ENCODE data around the gene SPAG9. TPM values are rescaled to one million over a fixed set of nuclear protein-coding genes. Genes with fewer than 3 reads are reported as not detected.

SPAG9 gene
- total RNA-seq, 1 experiment from 2014 or later = 77.6 TPM

- no peak for ATAC-seq
- intact Hi-C loops (cut with micrococcal nuclease) = no loop called here
- Histone ChIP-seq H3K9ac (ENCODE audit: low read length) (no peak overlapping the region), H3K79me2 (ENCODE audit: insufficient read depth, low read length) (no peaks in the 10 kb centered on the region), H3K4me1 (ENCODE audit: control insufficient read depth in 1 of 2, insufficient read depth in 2 of 2, low read length in 2 of 2) (peaks cover 72 to 97% of the 10 kb centered on the region in 2 experiments), H2AFZ (ENCODE audit: low read depth, low read length, poor library complexity, severe bottlenecking) (no peak overlapping the region), H4K20me1 (ENCODE audit: insufficient read depth) (no peaks in the 10 kb centered on the region), H3K4me2 (ENCODE audit: low read length) (peak overlapping the region; percentile 27; the same call in 1 of the 2 replicates), H3K27ac (ENCODE audit: low read depth, low read length) (no peak overlapping the region), H3K36me3 (ENCODE audit: control insufficient read depth in 1 of 2, insufficient read depth in 2 of 2, low read length in 2 of 2) (no peaks in the 10 kb centered on the region), H3K27me3 (ENCODE audit: insufficient read depth, low read length) (no peaks in the 10 kb centered on the region), H3K9me2 (ENCODE audit: insufficient read depth) (no peaks in the 10 kb centered on the region), H3K4me3 (replicated peaks in 1 of 2; ENCODE audit: low read depth in 1 of 2, low read length in 2 of 2) (no peak overlapping the region), H3K9me3 (ENCODE audit: control insufficient read depth in 1 of 2, insufficient read depth in 1 of 2, low read depth in 1 of 2, low read length in 2 of 2) (no peaks in the 10 kb centered on the region)
- ChIA-PET RAD21 (ENCODE audit: low non-redundant PET in 1 of 2, low total read pairs in 2 of 2, uncharacterized antibody in 2 of 2, unreplicated experiment in 2 of 2) (interaction anchor here (1.3 to 3.0 kb wide), 3 partner anchors 82 to 96 kb away, joined by 4 to 11 read pairs (median 7); partner anchors contain the start of gene TOB1 (in 1 of the 2)), CTCF (interaction anchor here (1.3 to 4.5 kb wide), 5 partner anchors 9 to 164 kb away, joined by 3 to 55 read pairs (median 13); partner anchors contain the start of gene TOB1), POLR2A (interaction anchor here (1.5 to 3.6 kb wide), 3 partner anchors 9 to 165 kb away, joined by 4 to 78 read pairs (median 4); partner anchors contain the start of gene TOB1)
- no peak for TF ChIP-seq ZBTB33 (IDR thresholded peaks at IDR 0.05; ENCODE audit: extremely low read depth, insufficient replicate concordance, low read length)
- TF ChIP-seq SP1 (IDR thresholded peaks at IDR 0.05; ENCODE audit: low read depth) = no peak
- TF ChIP-seq RAD21 (IDR thresholded peaks at IDR 0.05; ENCODE audit: low read depth) = no peak
- no peak for TF ChIP-seq MAX (IDR thresholded peaks at IDR 0.05)
- TF ChIP-seq TCF7L2 (IDR thresholded peaks at IDR 0.05; ENCODE audit: borderline replicate concordance, extremely low read depth, insufficient read depth, insufficient read length) = no peak
- no TSS peak for BruUV-seq (replicated peaks)
- no peak for DNase-seq (ENCODE audit: low read depth, low spot score)
Observed at GRCh38 chr17:50947782-50948543, 172.7 kb downstream of the SPAG9 start.
